K562 (cell line): Measurements from ENCODE around the gene SIGLEC5. TPM values are rescaled to one million over a fixed set of nuclear protein-coding genes. Genes with fewer than 3 reads are reported as not detected.

ENCODE experiments used
- ATF1 ChIP-seq, 2 experiments: fragments of 450-650 bp in 1 of 2; IDR thresholded peaks; 2 replicates each; pipeline ENCODE4 v1.6.1; 2016; ENCODE audit warnings: missing compliant biosample characterization in 1 of 2, missing genetic modification characterization in 1 of 2
- BACH1 ChIP-seq: fragments of 200-800 bp; sonication (Bioruptor generic); IDR thresholded peaks from 2 replicates; pipeline ENCODE4 v1.6.1; 2016; ENCODE audit warnings: missing genetic modification characterization, missing compliant biosample characterization
- BCL6 ChIP-seq: fragments of 250-450 bp; sonication (Bioruptor Pico); IDR thresholded peaks from 2 replicates; pipeline ENCODE4 v1.4.0; 2020
- CBX3 ChIP-seq, 2 experiments: IDR thresholded peaks; 1 replicate in 1 of 2; 2 replicates in 1 of 2; pipeline ENCODE4 v1.6.1; 2012; ENCODE audit warnings: inconsistent platforms in 2 of 2, low read length in 2 of 2, borderline replicate concordance in 1 of 2, control low read depth in 1 of 2
- CXXC5 ChIP-seq: fragments of 250-450 bp; sonication (Bioruptor Pico); IDR thresholded peaks from 2 replicates; pipeline ENCODE4 v1.8.0; 2022; ENCODE audit warnings: inconsistent platforms, mild to moderate bottlenecking, moderate library complexity
- ELK3 ChIP-seq: fragments of 450-650 bp; formaldehyde crosslinking; IDR thresholded peaks from 2 replicates; pipeline ENCODE4 v1.4.0; 2020; ENCODE audit warnings: mild to moderate bottlenecking
- EZH2 ChIP-seq: IDR thresholded peaks from 2 replicates; pipeline ENCODE4 v1.6.1; 2012; ENCODE audit warnings: low read depth, mild to moderate bottlenecking, inconsistent platforms, low read length, borderline replicate concordance
- IFI16 ChIP-seq: fragments of 250-450 bp; sonication (Bioruptor Pico); IDR thresholded peaks from 2 replicates; pipeline ENCODE4 v2.1.2; 2022; ENCODE audit warnings: mild to moderate bottlenecking, inconsistent platforms
- L3MBTL2 ChIP-seq: fragments of 450-650 bp; IDR thresholded peaks from 2 replicates; pipeline ENCODE4 v1.6.1; 2016; ENCODE audit warnings: mild to moderate bottlenecking, moderate library complexity
- MAZ ChIP-seq, 2 experiments: fragments of 450-650 bp in 1 of 2; sonication (generic) in 1 of 2; formaldehyde crosslinking; IDR thresholded peaks in 1 of 2; conservative IDR thresholded peaks in 1 of 2; 2 replicates each; pipeline versions ENCODE4 v1.4.0 to v1.5.0; 2020; ENCODE audit warnings: mild to moderate bottlenecking in 1 of 2, missing genetic modification reagents in 1 of 2
- MEIS2 ChIP-seq: fragments of 450-650 bp; IDR thresholded peaks from 2 replicates; pipeline ENCODE4 v1.6.1; 2014; ENCODE audit warnings: mild to moderate bottlenecking; ENCODE audit not compliant: partially characterized antibody
- MTA1 ChIP-seq: fragments of 450-650 bp; IDR thresholded peaks from 2 replicates; pipeline ENCODE4 v1.6.1; 2017; ENCODE audit warnings: borderline replicate concordance
- RBM22 ChIP-seq: fragments of 200-400 bp; formaldehyde crosslinking; IDR thresholded peaks from 2 replicates; pipeline ENCODE4 v1.6.1; 2018; ENCODE audit warnings: low read length, low read depth; ENCODE audit not compliant: poor library complexity, severe bottlenecking
- SMARCC2 ChIP-seq: fragments of 450-650 bp; IDR thresholded peaks from 2 replicates; pipeline ENCODE4 v1.6.1; 2017; ENCODE audit warnings: antibody characterized with exemption, moderate library complexity, mild to moderate bottlenecking, low read depth
- ZNF12 ChIP-seq: sonication (generic); formaldehyde crosslinking; IDR thresholded peaks from 2 replicates; pipeline ENCODE4 v1.4.0; 2020; ENCODE audit warnings: mild to moderate bottlenecking, missing genetic modification reagents
- ZNF197 ChIP-seq: fragments of 200-800 bp; sonication (Bioruptor generic); IDR thresholded peaks from 2 replicates; pipeline ENCODE4 v1.6.1; 2016; ENCODE audit warnings: low read depth, missing genetic modification characterization, missing compliant biosample characterization
- ZNF239 ChIP-seq: fragments of 250-450 bp; sonication (Bioruptor Pico); IDR thresholded peaks from 2 replicates; pipeline ENCODE4 v1.4.0; 2020; ENCODE audit warnings: mild to moderate bottlenecking
- ZNF57 ChIP-seq: fragments of 450-650 bp; formaldehyde crosslinking; IDR thresholded peaks from 2 replicates; pipeline ENCODE4 v1.4.0; 2020; ENCODE audit warnings: mild to moderate bottlenecking, moderate library complexity
- polyA plus RNA-seq, 8 experiments: library from polyadenylated mRNA; depleted of rRNA in 4 of 8; stranded (reverse) in 5 of 8; unstranded in 3 of 8; fragments of >200 nt; fragmentation: Nextera tagmentation in 2 of 8; fragmentation: Illumina TruSeq in 1 of 8; extraction: Ambion mirVana in 2 of 8; extraction: Trizol in 1 of 8; gene quantifications; 2 replicates each; pipeline versions ENCODE4 v1.2.1 to v1.2.3, GENCODE V29; 2011 to 2014; ENCODE audit warnings: inconsistent platforms in 1 of 8, missing spikeins in 1 of 8
- total RNA-seq, 7 experiments: library from RNA; depleted of rRNA in 6 of 7; stranded (reverse); fragments of >200 nt in 6 of 7; fragmentation: Illumina TruSeq in 2 of 7; extraction: Trizol in 2 of 7; gene quantifications; 2 replicates each; pipeline versions ENCODE4 v1.2.1 to v1.2.3, GENCODE V29; 2011 to 2021; ENCODE audit warnings: low replicate concordance in 1 of 7
- TF ChIP-seq, protein P1 (sequence below): fragments of 450-650 bp; IDR thresholded peaks from 2 replicates; pipeline ENCODE4 v1.7.1; 2018; ENCODE audit warnings: mild to moderate bottlenecking, low read depth; ENCODE audit not compliant: partially characterized antibody
- TF ChIP-seq, protein P2 (sequence below): fragments of 450-650 bp; IDR thresholded peaks from 2 replicates; pipeline ENCODE4 v1.6.1; 2016; ENCODE audit warnings: low read depth, mild to moderate bottlenecking, moderate library complexity
- TF ChIP-seq, protein P3 (sequence below): fragments of 450-650 bp; IDR thresholded peaks from one replicate; pipeline ENCODE4 v1.6.1; 2018; ENCODE audit warnings: mild to moderate bottlenecking, moderate library complexity; ENCODE audit not compliant: partially characterized antibody

The SIGLEC5 gene
- total and polyA plus RNA-seq, 9 of the 15 experiments (the other 6 are each of a cell fraction or from before 2014, with no cell fraction given), result 0.14 TPM; not detected in 8

GRCh38 chr19:51572410-51572809 is 57.8 kb downstream of the SIGLEC5 start (continued):
- TF ChIP-seq ELK3 (CRISPR knock-in tag) (no peak), BCL6 (no peak), ZNF197 (CRISPR knock-in tag) (peak; percentile 50; the same call in 1 of the 2 replicates), ATF1 (CRISPR knock-in tag; IDR thresholded peaks at IDR 0.05) (no peak), ATF1 (tag; IDR thresholded peaks at IDR 0.05) (peak; percentile 25; the same call in 1 of the 2 replicates), SMARCC2 (no peak), ZNF57 (no peak), ZNF239 (CRISPR knock-in tag) (no peak), MTA1 (0 out of 2 replicates have a peak, but pooled peaks have one; percentile 19), BACH1 (tag) (no peak), MAZ (CRISPR knock-in tag; conservative IDR thresholded peaks at IDR 0.05 in 1 of 2, IDR thresholded peaks at IDR 0.05 in 1 of 2) (peak in 1 of 2 experiments; percentile 67; a peak in 3 of 4 replicates), L3MBTL2 (peak; percentile 61), CBX3 (IDR thresholded peaks at IDR 0.05; ENCODE audit: borderline replicate concordance in 1 of 2, low read length in 2 of 2) (peak in 1 of 2 experiments; percentile 58; a peak in 1 of 3 replicates), IFI16 (CRISPR knock-in tag) (no peak), MEIS2 (no peak), EZH2 (no peak), CXXC5 (CRISPR knock-in tag) (peak; percentile 32), ZNF12 (CRISPR knock-in tag) (no peak), RBM22 (no peak)
- TF ChIP-seq, protein P1, sequence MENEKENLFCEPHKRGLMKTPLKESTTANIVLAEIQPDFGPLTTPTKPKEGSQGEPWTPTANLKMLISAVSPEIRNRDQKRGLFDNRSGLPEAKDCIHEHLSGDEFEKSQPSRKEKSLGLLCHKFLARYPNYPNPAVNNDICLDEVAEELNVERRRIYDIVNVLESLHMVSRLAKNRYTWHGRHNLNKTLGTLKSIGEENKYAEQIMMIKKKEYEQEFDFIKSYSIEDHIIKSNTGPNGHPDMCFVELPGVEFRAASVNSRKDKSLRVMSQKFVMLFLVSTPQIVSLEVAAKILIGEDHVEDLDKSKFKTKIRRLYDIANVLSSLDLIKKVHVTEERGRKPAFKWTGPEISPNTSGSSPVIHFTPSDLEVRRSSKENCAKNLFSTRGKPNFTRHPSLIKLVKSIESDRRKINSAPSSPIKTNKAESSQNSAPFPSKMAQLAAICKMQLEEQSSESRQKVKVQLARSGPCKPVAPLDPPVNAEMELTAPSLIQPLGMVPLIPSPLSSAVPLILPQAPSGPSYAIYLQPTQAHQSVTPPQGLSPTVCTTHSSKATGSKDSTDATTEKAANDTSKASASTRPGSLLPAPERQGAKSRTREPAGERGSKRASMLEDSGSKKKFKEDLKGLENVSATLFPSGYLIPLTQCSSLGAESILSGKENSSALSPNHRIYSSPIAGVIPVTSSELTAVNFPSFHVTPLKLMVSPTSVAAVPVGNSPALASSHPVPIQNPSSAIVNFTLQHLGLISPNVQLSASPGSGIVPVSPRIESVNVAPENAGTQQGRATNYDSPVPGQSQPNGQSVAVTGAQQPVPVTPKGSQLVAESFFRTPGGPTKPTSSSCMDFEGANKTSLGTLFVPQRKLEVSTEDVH, result no peak
- TF ChIP-seq, protein P2, sequence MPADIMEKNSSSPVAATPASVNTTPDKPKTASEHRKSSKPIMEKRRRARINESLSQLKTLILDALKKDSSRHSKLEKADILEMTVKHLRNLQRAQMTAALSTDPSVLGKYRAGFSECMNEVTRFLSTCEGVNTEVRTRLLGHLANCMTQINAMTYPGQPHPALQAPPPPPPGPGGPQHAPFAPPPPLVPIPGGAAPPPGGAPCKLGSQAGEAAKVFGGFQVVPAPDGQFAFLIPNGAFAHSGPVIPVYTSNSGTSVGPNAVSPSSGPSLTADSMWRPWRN, result no peak
- TF ChIP-seq, protein P3, sequence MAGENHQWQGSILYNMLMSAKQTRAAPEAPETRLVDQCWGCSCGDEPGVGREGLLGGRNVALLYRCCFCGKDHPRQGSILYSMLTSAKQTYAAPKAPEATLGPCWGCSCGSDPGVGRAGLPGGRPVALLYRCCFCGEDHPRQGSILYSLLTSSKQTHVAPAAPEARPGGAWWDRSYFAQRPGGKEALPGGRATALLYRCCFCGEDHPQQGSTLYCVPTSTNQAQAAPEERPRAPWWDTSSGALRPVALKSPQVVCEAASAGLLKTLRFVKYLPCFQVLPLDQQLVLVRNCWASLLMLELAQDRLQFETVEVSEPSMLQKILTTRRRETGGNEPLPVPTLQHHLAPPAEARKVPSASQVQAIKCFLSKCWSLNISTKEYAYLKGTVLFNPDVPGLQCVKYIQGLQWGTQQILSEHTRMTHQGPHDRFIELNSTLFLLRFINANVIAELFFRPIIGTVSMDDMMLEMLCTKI, result no peak
